T1000 (cell line): ENCODE results near the gene TMEM214.

ENCODE experiments used
- DNase-seq: peaks from one replicate; lab custom pipeline; 2025; ENCODE audit warnings: mixed read lengths; lab: John Stamatoyannopoulos, UW

Gene TMEM214, protein sequence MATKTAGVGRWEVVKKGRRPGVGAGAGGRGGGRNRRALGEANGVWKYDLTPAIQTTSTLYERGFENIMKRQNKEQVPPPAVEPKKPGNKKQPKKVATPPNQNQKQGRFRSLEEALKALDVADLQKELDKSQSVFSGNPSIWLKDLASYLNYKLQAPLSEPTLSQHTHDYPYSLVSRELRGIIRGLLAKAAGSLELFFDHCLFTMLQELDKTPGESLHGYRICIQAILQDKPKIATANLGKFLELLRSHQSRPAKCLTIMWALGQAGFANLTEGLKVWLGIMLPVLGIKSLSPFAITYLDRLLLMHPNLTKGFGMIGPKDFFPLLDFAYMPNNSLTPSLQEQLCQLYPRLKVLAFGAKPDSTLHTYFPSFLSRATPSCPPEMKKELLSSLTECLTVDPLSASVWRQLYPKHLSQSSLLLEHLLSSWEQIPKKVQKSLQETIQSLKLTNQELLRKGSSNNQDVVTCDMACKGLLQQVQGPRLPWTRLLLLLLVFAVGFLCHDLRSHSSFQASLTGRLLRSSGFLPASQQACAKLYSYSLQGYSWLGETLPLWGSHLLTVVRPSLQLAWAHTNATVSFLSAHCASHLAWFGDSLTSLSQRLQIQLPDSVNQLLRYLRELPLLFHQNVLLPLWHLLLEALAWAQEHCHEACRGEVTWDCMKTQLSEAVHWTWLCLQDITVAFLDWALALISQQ

DNA sequence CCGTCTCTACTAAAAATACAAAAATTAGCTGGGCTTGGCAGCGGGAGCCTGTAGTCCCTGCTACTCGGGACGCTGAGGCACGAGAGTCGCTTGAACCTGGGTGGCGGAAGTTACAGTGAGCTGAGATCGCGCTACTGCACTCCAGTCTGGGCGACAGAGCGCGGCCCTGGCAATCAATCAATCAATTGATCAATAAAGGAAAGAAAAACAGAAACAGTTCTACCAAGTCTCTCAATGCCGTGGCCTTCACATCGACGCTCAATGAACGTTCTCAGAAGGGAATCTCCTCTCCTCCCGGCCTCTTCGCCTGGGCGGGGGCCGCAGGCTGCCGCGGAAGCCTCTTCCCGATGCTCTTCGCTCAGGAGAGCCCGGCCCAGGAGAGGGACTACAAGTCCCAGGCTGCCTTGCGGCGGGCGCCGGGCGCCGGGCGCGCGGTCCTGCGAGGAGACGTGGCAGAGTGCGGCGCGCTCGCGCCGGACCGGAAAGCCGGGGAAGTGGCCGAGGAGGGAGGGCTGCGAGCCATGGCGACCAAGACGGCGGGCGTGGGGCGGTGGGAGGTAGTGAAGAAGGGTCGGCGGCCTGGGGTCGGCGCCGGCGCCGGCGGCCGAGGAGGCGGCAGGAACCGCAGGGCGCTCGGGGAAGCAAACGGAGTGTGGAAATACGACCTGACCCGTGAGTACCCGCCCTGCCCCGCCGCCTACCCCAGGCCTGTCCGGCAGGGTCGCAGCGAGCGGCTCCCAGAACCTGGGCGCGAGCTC lies at the start of gene TMEM214:
TMEM214 (plus strand) TSS at position 471 of the 758 bp plus-strand sequence; CDS start at position 522, 51 bp downstream.
- DNase-seq, result peak; percentile 70

GRCh38 chr2:26983746-26984145 lies 49.0 kb upstream of the TMEM214 start:
- no peak for DNase-seq

DNA sequence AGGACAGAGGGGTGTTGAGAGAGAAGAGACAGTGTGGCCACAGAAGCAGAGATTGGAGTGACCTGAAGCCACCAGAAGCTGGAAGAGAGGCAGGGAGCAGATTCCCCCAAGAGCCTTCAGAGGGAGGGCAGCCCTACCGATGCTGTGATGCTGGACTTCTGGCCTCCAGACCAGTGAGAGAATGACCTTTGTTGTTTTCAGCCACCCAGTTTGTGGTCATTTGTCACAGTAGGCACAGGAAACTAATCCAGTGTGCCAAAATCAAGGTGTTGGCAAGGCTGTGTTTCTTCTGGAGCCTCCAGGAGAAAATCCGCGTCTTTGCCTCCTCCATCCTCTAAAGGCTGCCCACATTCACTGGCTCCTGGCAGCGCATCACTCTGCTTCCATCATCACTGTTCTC lies 47.0 kb upstream of the TMEM214 start:
- no peak for DNase-seq

- no peak for DNase-seq
Observed at GRCh38 chr2:26986576-26986975, 46.2 kb upstream of the TMEM214 start.

- DNase-seq, result no peak
Observed at GRCh38 chr2:26988058-26988860, 44.5 kb upstream of the TMEM214 start.

DNA sequence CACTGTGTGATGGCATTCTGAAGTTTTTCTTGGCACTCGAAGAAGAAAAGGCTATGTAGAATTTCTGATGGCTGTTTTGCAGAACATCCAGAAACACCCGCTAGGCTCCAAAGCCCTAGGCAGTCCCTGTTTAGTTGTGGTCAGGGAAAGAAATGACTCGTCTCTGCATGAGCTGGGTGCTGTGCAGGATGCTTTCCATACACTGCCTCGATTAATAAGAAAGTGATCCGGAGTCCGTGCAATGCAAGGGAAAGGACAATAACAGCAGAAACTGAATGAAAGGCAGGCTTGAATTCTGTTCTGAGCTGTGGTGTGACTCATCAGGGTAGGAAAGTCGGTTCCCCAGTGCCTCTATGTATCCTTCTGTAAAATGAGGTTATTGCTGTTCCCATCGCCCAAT lies 43.6 kb upstream of the TMEM214 start:
- DNase-seq, result no peak

DNA sequence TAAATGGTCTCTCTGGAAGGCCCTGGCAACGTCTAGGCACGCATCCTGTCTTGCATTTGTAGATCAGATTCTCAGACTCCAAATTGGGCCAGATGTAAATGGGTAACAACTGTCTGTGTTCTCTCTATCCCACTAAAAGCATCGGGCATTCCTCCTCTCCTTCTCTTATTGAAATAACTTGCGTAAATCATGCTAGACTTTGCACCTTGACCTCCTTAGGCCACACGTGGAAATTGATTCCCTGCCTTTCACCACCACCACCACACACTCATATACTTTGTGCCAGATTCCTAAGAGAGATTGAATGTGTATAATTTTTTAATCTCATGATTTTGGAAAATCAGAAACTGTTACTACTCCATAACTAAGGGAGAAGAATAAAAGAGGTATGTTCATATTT lies 41.0 kb upstream of the TMEM214 start:
- DNase-seq, result no peak

DNA sequence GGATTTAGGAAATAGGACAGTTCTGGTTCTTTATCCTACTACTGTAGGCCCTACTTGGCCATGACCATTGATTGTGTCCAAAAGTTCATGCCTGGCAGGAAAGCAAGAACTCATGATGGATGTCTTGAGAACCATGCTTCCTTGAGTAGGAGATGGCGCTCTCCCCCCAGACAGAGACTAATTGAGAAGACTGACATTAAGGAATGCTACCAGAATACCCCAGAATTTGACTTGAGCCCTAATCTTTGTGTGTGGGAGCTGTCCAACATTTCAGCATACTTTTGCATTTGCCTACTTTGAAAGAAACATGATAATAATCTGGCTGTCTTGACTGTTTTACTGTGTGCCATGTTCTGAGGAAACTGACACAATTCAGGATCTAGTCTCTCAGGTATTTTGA lies 39.0 kb upstream of the TMEM214 start:
- no peak for DNase-seq

- no peak for DNase-seq
Observed at GRCh38 chr2:26994983-26995382, 37.8 kb upstream of the TMEM214 start.

- DNase-seq, result no peak
Observed at GRCh38 chr2:26997394-26997793, 35.4 kb upstream of the TMEM214 start.

- DNase-seq, result no peak
Observed at GRCh38 chr2:26998323-26998722, 34.4 kb upstream of the TMEM214 start.

GRCh38 chr2:27000228-27000627 lies 32.5 kb upstream of the TMEM214 start:
- DNase-seq, result no peak

- no peak for DNase-seq
Observed at GRCh38 chr2:27000995-27001394, 31.8 kb upstream of the TMEM214 start.

DNA sequence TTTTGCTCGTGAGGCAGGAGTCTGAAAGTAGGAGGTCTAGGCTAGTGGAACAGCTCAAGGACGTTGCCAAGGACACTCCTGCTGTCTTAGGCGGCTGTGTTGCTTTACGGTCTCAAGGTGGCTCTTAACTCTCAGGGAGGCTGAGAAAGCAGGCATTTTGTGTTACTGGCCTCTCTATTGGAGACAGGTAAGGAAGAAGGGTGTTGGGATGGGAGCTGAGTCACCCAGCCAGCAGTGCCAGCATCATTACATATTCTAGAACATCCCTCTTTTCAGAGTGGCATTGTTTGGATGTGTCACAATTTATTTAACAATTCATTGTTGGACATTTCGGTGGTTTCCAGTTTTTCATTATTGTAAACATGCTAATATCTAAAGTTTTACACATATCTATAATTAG lies 30.8 kb upstream of the TMEM214 start:
- no peak for DNase-seq

GRCh38 chr2:27003007-27003406 lies 29.8 kb upstream of the TMEM214 start:
- no peak for DNase-seq

- DNase-seq, result no peak
Observed at GRCh38 chr2:27003857-27004256, 28.9 kb upstream of the TMEM214 start.

GRCh38 chr2:27006602-27007415 lies 26.0 kb upstream of the TMEM214 start:
- no peak for DNase-seq

- DNase-seq, result no peak
Observed at GRCh38 chr2:27007416-27008374, 25.1 kb upstream of the TMEM214 start.

DNA sequence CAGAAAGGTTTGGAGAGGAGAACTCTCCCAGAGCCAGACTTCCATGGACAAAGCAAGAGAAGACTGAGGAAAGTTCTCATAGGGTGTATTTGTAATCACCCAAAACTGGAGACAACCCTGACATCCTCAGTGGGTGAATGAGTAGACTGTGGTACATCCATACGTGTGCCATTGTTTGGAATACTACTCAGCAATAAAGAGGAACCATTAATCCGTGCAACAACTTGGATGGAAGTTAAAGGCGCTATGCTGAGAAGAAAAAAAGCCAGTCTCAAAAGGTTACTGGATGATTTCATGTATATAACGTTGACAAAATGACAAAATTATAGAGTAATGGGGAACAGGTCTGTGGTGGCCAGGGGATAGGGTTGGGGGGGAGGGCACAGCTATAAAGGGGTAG lies 24.1 kb upstream of the TMEM214 start:
- no peak for DNase-seq

GRCh38 chr2:27009083-27009482 lies 23.7 kb upstream of the TMEM214 start:
- DNase-seq, result no peak
